Trophoblast cell (in vitro differentiated cells and primary cell): Measurements from ENCODE around the gene SLC5A9.

ENCODE experiments used
- DNase-seq, 2 donors: peaks; one replicate each; pipeline ENCODE4 v3.0.0-alpha.2; 2016
- H2AFZ ChIP-seq: 2 replicates; pipeline ENCODE4 v1.6.1; 2013; ENCODE audit warnings: low read length, moderate library complexity, mild to moderate bottlenecking; ENCODE audit not compliant: insufficient read depth, poor library complexity
- H2AK5ac ChIP-seq: 2 replicates; pipeline ENCODE4 v1.6.1; 2013; ENCODE audit warnings: mild to moderate bottlenecking, low read length
- H2BK120ac ChIP-seq: 2 replicates; pipeline ENCODE4 v1.6.1; 2013; ENCODE audit warnings: low read length, mild to moderate bottlenecking, moderate library complexity; ENCODE audit not compliant: insufficient read depth, poor library complexity
- H2BK12ac ChIP-seq: 2 replicates; pipeline ENCODE4 v1.6.1; 2013; ENCODE audit warnings: mild to moderate bottlenecking, low read length, moderate library complexity
- H2BK5ac ChIP-seq: 2 replicates; pipeline ENCODE4 v1.6.1; 2013; ENCODE audit warnings: low read length, low read depth, moderate library complexity, mild to moderate bottlenecking; ENCODE audit not compliant: poor library complexity
- H3K14ac ChIP-seq: 2 replicates; pipeline ENCODE4 v1.6.1; 2013; ENCODE audit warnings: mild to moderate bottlenecking, low read length
- H3K18ac ChIP-seq: 2 replicates; pipeline ENCODE4 v1.6.1; 2013; ENCODE audit warnings: mild to moderate bottlenecking, low read length
- H3K23ac ChIP-seq: 2 replicates; pipeline ENCODE4 v1.6.1; 2013; ENCODE audit warnings: low read length
- H3K27ac ChIP-seq: 2 replicates; pipeline ENCODE4 v1.5.1; 2013; ENCODE audit warnings: low read depth, mild to moderate bottlenecking, inconsistent platforms, low read length, moderate library complexity
- H3K27me3 ChIP-seq: 2 replicates; pipeline ENCODE4 v1.6.1; 2013; ENCODE audit warnings: inconsistent platforms, mild to moderate bottlenecking, low read length, moderate library complexity; ENCODE audit not compliant: insufficient read depth
- H3K36me3 ChIP-seq, 2 experiments: 1 replicate in 1 of 2; 2 replicates in 1 of 2; pipeline ENCODE4 v1.6.1; 2013; ENCODE audit warnings: low read length in 2 of 2, mild to moderate bottlenecking in 2 of 2, moderate library complexity in 1 of 2; ENCODE audit not compliant: insufficient read depth in 2 of 2, control insufficient read depth in 1 of 2
- H3K4ac ChIP-seq: 2 replicates; pipeline ENCODE4 v1.6.1; 2013; ENCODE audit warnings: low read depth, mild to moderate bottlenecking, low read length, moderate library complexity
- H3K4me1 ChIP-seq, 2 experiments: 1 replicate in 1 of 2; 2 replicates in 1 of 2; pipeline ENCODE4 v1.6.1; 2013; ENCODE audit warnings: low read length in 2 of 2, mild to moderate bottlenecking in 2 of 2, moderate library complexity in 1 of 2; ENCODE audit not compliant: insufficient read depth in 2 of 2, control insufficient read depth in 1 of 2
- H3K4me2 ChIP-seq: 2 replicates; pipeline ENCODE4 v1.6.1; 2013; ENCODE audit warnings: inconsistent platforms, mild to moderate bottlenecking, low read length, moderate library complexity
- H3K4me3 ChIP-seq: 2 replicates; pipeline ENCODE4 v1.5.1; 2013; ENCODE audit warnings: mild to moderate bottlenecking, low read depth, low read length, inconsistent platforms
- H3K79me1 ChIP-seq: one replicate; pipeline ENCODE4 v1.6.1; 2013; ENCODE audit warnings: low read length
- H3K79me2 ChIP-seq: 2 replicates; pipeline ENCODE4 v1.6.1; 2013; ENCODE audit warnings: low read length, mild to moderate bottlenecking; ENCODE audit not compliant: control insufficient read depth, insufficient read depth, poor library complexity
- H3K9ac ChIP-seq: 2 replicates; pipeline ENCODE4 v1.6.1; 2013; ENCODE audit warnings: mild to moderate bottlenecking, low read length
- H3K9me3 ChIP-seq: 2 replicates; pipeline ENCODE4 v1.6.1; 2013; ENCODE audit warnings: low read depth, mild to moderate bottlenecking, control low read depth, inconsistent platforms, low read length; ENCODE audit not compliant: insufficient read depth
- H4K12ac ChIP-seq: 2 replicates; pipeline ENCODE4 v1.6.1; 2013; ENCODE audit warnings: low read depth, mild to moderate bottlenecking, low read length, moderate library complexity
- H4K8ac ChIP-seq: 2 replicates; pipeline ENCODE4 v1.6.1; 2013; ENCODE audit warnings: low read depth, mild to moderate bottlenecking, low read length, moderate library complexity
- H4K91ac ChIP-seq: one replicate; pipeline ENCODE4 v1.6.1; 2013; ENCODE audit warnings: low read depth, mild to moderate bottlenecking, low read length, moderate library complexity
- WGBS: extraction: QIAGEN DNeasy Blood & Tissue Kit; methylation state at CpG from one replicate; pipeline ENCODE4 v1.1.7; 2013; ENCODE audit warnings: missing lambda C conversion rate; ENCODE audit not compliant: insufficient read length, insufficient coverage; ENCODE audit errors: extremely low coverage; 5-methylcytosine and 5-hydroxymethylcytosine counted together

Gene SLC5A9

GRCh38 chr1:48219803-48220202 is 2.7 kb upstream of the SLC5A9 start:
- H3K9ac ChIP-seq = no peak overlapping the region
- no peak overlapping the region for H4K91ac ChIP-seq
- H3K27me3 ChIP-seq = no peaks in the 10 kb centered on the region
- no peak overlapping the region for H3K18ac ChIP-seq
- no peak overlapping the region for H3K14ac ChIP-seq
- H4K12ac ChIP-seq = no peak overlapping the region
- H2BK5ac ChIP-seq = no peak overlapping the region
- no peak overlapping the region for H2BK12ac ChIP-seq
- no peaks in the 10 kb centered on the region for H3K36me3 ChIP-seq
- no peak overlapping the region for H3K23ac ChIP-seq
- no peak overlapping the region for H3K4me3 ChIP-seq
- no peak overlapping the region for H3K27ac ChIP-seq
- no peak overlapping the region for H3K4ac ChIP-seq
- H2BK120ac ChIP-seq = no peak overlapping the region
- no peaks in the 10 kb centered on the region for H3K79me2 ChIP-seq
- H2AK5ac ChIP-seq = no peak overlapping the region
- no CpG with 5 or more reads among the region's 2 CpGs for WGBS
- no peaks in the 10 kb centered on the region for H3K79me1 ChIP-seq
- no peak for DNase-seq
- H4K8ac ChIP-seq = no peak overlapping the region
- H3K9me3 ChIP-seq = peaks cover 4% of the 10 kb centered on the region
- no peaks in the 10 kb centered on the region for H3K4me1 ChIP-seq
- no peak overlapping the region for H2AFZ ChIP-seq
- H3K4me2 ChIP-seq = no peak overlapping the region

- Histone ChIP-seq H3K23ac (no peak overlapping the region), H4K12ac (no peak overlapping the region), H3K4me3 (no peak overlapping the region), H3K79me2 (no peaks in the 10 kb centered on the region), H3K18ac (no peak overlapping the region), H2BK120ac (no peak overlapping the region), H2BK5ac (no peak overlapping the region), H3K14ac (no peak overlapping the region), H2AK5ac (no peak overlapping the region), H2BK12ac (no peak overlapping the region), H3K4me2 (no peak overlapping the region), H3K4me1 (no peaks in the 10 kb centered on the region), H3K36me3 (no peaks in the 10 kb centered on the region), H3K79me1 (no peaks in the 10 kb centered on the region), H3K4ac (no peak overlapping the region), H4K8ac (no peak overlapping the region), H3K9ac (no peak overlapping the region), H3K9me3 (no peaks in the 10 kb centered on the region), H3K27me3 (no peaks in the 10 kb centered on the region), H4K91ac (no peak overlapping the region), H2AFZ (no peak overlapping the region), H3K27ac (no peak overlapping the region)
- no CpG with 5 or more reads among the region's 3 CpGs for WGBS
- no peak for DNase-seq
Measured at GRCh38 chr1:48221122-48221521, 1.4 kb upstream of the SLC5A9 start.

DNA sequence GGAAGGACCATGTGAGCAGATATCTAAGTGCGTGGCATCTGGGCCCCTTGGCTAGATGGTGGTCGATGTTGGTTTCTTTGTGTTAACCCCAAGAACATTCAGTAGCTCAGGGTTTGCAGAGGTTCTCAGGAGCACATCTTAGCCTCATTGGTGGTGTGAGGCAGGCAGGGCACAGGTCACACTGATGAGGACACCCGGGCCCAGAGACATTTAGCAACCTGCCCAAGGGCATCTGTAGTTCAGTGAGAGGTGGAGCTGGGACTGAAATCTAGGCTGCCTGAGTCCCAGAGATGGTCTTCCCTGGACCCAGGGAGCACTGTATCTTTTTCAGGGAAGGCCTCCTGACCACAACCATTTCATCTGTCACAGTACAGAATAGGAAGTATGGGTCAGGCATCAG is 859 bp upstream of the SLC5A9 start:
- H3K9ac ChIP-seq = no peak overlapping the region
- H2BK12ac ChIP-seq = no peak overlapping the region
- no peak overlapping the region for H4K8ac ChIP-seq
- H3K4ac ChIP-seq = no peak overlapping the region
- DNase-seq = no peak
- H3K4me1 ChIP-seq = no peaks in the 10 kb centered on the region
- H2BK120ac ChIP-seq = no peak overlapping the region
- H3K14ac ChIP-seq = no peak overlapping the region
- no peaks in the 10 kb centered on the region for H3K79me1 ChIP-seq
- no peak overlapping the region for H4K91ac ChIP-seq
- H2BK5ac ChIP-seq = no peak overlapping the region
- H4K12ac ChIP-seq = no peak overlapping the region
- no peaks in the 10 kb centered on the region for H3K9me3 ChIP-seq
- H3K27me3 ChIP-seq = no peaks in the 10 kb centered on the region
- H3K4me3 ChIP-seq = no peak overlapping the region
- WGBS = no CpG with 5 or more reads among the region's 3 CpGs
- no peaks in the 10 kb centered on the region for H3K36me3 ChIP-seq
- no peak overlapping the region for H3K18ac ChIP-seq
- H3K23ac ChIP-seq = no peak overlapping the region
- H3K27ac ChIP-seq = no peak overlapping the region
- H2AK5ac ChIP-seq = no peak overlapping the region
- H3K79me2 ChIP-seq = no peaks in the 10 kb centered on the region
- H2AFZ ChIP-seq = no peak overlapping the region
- no peak overlapping the region for H3K4me2 ChIP-seq

DNA sequence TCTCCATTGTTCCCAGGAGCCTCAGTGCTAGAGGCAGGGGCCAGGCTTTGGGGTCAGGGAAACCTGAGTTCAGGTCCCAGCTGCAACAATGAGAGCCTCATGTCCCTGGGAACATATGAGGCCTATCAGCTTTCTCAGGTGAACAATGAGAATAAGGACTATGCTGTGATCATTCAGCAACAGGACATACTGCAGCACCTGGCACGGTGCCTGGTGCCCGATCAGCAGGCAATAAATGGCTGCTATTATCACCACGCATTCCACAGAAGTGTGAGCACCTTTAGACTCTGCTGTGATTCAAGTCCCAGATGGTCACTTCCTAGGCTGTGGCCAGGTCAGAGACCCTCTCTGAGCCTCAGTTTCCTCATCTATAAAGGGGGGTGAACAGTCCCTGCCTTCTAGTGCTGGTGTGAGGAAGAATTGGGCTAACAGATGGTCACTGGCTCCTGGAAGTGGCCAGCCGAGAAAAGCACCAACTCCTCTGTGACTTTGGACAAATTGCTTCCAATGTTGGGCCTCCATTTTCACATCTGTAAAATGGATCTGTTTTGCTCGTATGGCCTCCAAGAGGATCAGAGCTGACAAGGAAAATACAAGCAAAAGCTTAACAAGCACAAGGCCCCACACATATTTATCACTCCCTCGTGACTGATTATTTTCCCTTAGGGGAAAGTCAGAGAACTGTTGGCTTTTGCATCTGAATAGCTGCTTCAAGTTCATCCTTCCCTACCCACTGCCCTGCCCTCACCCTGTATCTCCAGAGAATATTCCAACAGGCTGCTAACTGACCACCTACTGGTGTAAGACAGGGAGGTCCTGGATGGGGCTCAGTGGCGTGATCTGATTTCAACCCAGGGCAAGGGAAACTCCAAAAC is 1.1 kb downstream of the SLC5A9 start:
- Histone ChIP-seq H2AFZ (no peak overlapping the region), H2BK12ac (no peak overlapping the region), H4K8ac (no peak overlapping the region), H3K79me1 (no peaks in the 10 kb centered on the region), H2BK120ac (no peak overlapping the region), H3K4ac (no peak overlapping the region), H3K9me3 (peaks cover 5% of the 10 kb centered on the region), H4K91ac (no peak overlapping the region), H3K27me3 (no peaks in the 10 kb centered on the region), H3K9ac (no peak overlapping the region), H3K4me1 (no peaks in the 10 kb centered on the region), H2AK5ac (no peak overlapping the region), H3K27ac (no peak overlapping the region), H4K12ac (no peak overlapping the region), H3K36me3 (no peaks in the 10 kb centered on the region), H3K14ac (no peak overlapping the region), H3K79me2 (no peaks in the 10 kb centered on the region), H3K4me2 (no peak overlapping the region), H3K23ac (no peak overlapping the region), H2BK5ac (no peak overlapping the region), H3K4me3 (no peak overlapping the region), H3K18ac (no peak overlapping the region)
- no peak for DNase-seq
- no CpG with 5 or more reads among the region's 7 CpGs for WGBS
